Activated CD8-positive, alpha-beta memory T cell treated with anti-CD3 and anti-CD28 coated beads for 24 hours (primary cell): ENCODE measurements around the gene ICE1.
A peak's percentile ranks its signal among the peaks of the same experiment; 100 is the strongest.
"Not testable (repeated sequence)": the region's sequence is repeated elsewhere in the genome, so short reads cannot be mapped to it uniquely, and the experiment has no call there.

ENCODE experiments used
- DNase-seq: peaks from one replicate; pipeline ENCODE4 v3.0.0-alpha.2; 2020

ICE1 gene

GRCh38 chr5:5421961-5422818, at the start of gene ICE1:
ICE1 (plus strand) TSS chr5:5422677; CDS start chr5:5422916, 239 bp downstream.
- peak; percentile 98 for DNase-seq

GRCh38 chr5:5372930-5373329, 49.5 kb upstream of the ICE1 start:
- no peak for DNase-seq

- no peak for DNase-seq
These were observed 49.0 kb upstream of the ICE1 start for GRCh38 chr5:5373351-5373989.

GRCh38 chr5:5374009-5374715, 48.3 kb upstream of the ICE1 start:
- no peak for DNase-seq

GRCh38 chr5:5377780-5378179, 44.7 kb upstream of the ICE1 start:
- DNase-seq: no peak

GRCh38 chr5:5378531-5378930, 43.9 kb upstream of the ICE1 start:
- no peak for DNase-seq

GRCh38 chr5:5380298-5380697, 42.2 kb upstream of the ICE1 start:
- DNase-seq: no peak

GRCh38 chr5:5381310-5381913, 41.1 kb upstream of the ICE1 start:
- DNase-seq: no peak

- no peak for DNase-seq
These were observed 39.0 kb upstream of the ICE1 start for GRCh38 chr5:5383461-5383860.

GRCh38 chr5:5384660-5385330, 37.7 kb upstream of the ICE1 start:
- no peak for DNase-seq

- DNase-seq: no peak
These were observed 37.2 kb upstream of the ICE1 start for GRCh38 chr5:5385331-5385662.

GRCh38 chr5:5386329-5386728, 36.1 kb upstream of the ICE1 start:
- no peak for DNase-seq

GRCh38 chr5:5387192-5387591, 35.3 kb upstream of the ICE1 start:
- no peak for DNase-seq

GRCh38 chr5:5387777-5388176, 34.7 kb upstream of the ICE1 start:
- DNase-seq: no peak

- not testable (repeated sequence) for DNase-seq
These were observed 32.2 kb upstream of the ICE1 start for GRCh38 chr5:5390121-5390869.

- DNase-seq: not testable (repeated sequence)
These were observed 30.0 kb upstream of the ICE1 start for GRCh38 chr5:5392504-5392903.

- not testable (repeated sequence) for DNase-seq
These were observed 28.0 kb upstream of the ICE1 start for GRCh38 chr5:5394384-5394986.

- DNase-seq: not testable (repeated sequence)
These were observed 27.4 kb upstream of the ICE1 start for GRCh38 chr5:5395093-5395492.

GRCh38 chr5:5398071-5398470, 24.4 kb upstream of the ICE1 start:
- no peak for DNase-seq

GRCh38 chr5:5401095-5401494, 21.4 kb upstream of the ICE1 start:
- no peak for DNase-seq

- no peak for DNase-seq
These were observed 18.7 kb upstream of the ICE1 start for GRCh38 chr5:5403741-5404140.

GRCh38 chr5:5404381-5404780, 18.1 kb upstream of the ICE1 start:
- DNase-seq: no peak
